ENCODE data around the gene THSD7A.

DNA sequence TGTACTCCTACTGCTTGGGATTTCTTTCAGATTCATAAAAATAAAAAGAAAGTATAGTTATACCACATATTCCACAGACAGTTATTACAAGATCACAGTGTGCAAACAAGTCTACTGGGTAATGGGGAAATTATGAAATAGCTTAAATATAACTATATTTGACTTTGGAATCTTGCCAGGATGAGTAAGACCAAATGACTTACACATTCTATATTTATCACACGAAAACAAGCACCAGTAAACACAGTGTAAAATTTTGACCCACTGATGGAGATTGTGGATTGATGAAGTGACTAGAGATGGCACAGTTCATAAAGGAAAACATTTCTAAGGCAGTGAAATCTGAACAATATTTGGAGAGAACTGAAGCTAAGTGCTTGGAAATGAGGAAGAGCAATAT, 339.7 kb downstream of the THSD7A start:
- TF ChIP-seq CTCF (conservative IDR thresholded peaks at IDR 0.05; ENCODE audit: low read depth, low read length), result no peak
- no peak for TF ChIP-seq EZH2 (IDR thresholded peaks at IDR 0.05; ENCODE audit: borderline replicate concordance, low read depth, low read length, poor library complexity, severe bottlenecking)
